ENCODE results near the gene MAN1A1.
"Not testable (repeated sequence)": the region's sequence is repeated elsewhere in the genome, so short reads cannot be mapped to it uniquely, and the experiment has no call there.

DNA sequence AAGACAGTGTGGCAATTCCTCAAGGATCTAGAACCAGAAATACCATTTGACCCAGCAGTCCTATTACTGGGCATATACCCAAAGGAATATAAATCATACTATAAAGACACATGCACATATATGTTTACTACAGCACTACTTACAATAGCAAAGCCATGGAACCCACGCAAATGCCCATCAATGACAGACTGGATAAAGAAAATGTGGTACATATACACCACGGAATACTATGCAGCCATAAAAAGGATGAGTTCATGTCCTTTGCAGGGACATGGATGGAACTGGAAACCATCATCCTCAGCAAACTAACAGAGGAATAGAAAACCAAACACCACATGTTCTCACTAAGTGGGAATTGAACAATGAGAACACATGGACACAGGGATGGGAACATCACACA, 180.2 kb downstream of the MAN1A1 start:
- not testable (repeated sequence) for TF ChIP-seq EP300, POLR2AphosphoS5, POLR2A (IDR thresholded peaks at IDR 0.05)
- TF ChIP-seq, protein P1, sequence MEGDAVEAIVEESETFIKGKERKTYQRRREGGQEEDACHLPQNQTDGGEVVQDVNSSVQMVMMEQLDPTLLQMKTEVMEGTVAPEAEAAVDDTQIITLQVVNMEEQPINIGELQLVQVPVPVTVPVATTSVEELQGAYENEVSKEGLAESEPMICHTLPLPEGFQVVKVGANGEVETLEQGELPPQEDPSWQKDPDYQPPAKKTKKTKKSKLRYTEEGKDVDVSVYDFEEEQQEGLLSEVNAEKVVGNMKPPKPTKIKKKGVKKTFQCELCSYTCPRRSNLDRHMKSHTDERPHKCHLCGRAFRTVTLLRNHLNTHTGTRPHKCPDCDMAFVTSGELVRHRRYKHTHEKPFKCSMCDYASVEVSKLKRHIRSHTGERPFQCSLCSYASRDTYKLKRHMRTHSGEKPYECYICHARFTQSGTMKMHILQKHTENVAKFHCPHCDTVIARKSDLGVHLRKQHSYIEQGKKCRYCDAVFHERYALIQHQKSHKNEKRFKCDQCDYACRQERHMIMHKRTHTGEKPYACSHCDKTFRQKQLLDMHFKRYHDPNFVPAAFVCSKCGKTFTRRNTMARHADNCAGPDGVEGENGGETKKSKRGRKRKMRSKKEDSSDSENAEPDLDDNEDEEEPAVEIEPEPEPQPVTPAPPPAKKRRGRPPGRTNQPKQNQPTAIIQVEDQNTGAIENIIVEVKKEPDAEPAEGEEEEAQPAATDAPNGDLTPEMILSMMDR (IDR thresholded peaks at IDR 0.05): not testable (repeated sequence)

Data from suprapubic skin (tissue), 4 donors.